WERI-Rb-1 (cell line): ENCODE results near the gene RRBP1.

ENCODE experiments used
- DNase-seq: peaks from one replicate; pipeline ENCODE4 v3.0.0-alpha.2; 2020
- H3K27ac ChIP-seq: fragments of 250-450 bp; sonication (Bioruptor Pico); 2 replicates; pipeline ENCODE4 v1.5.1; 2020; ENCODE audit warnings: mild to moderate bottlenecking, moderate library complexity
- H3K27me3 ChIP-seq: fragments of 250-450 bp; sonication (Bioruptor Pico); 2 replicates; pipeline ENCODE4 v1.5.1; 2021; ENCODE audit warnings: mild to moderate bottlenecking, low read depth, moderate library complexity; ENCODE audit not compliant: insufficient read depth, severe bottlenecking
- H3K36me3 ChIP-seq: fragments of 250-450 bp; sonication (Bioruptor Pico); 2 replicates; pipeline ENCODE4 v1.5.1; 2020; ENCODE audit warnings: mild to moderate bottlenecking, moderate library complexity
- H3K4me3 ChIP-seq: 2 replicates; pipeline ENCODE4 v1.5.1; 2011; ENCODE audit warnings: low read depth, mild to moderate bottlenecking, control low read depth, low read length
- H3K9me3 ChIP-seq: fragments of 250-450 bp; sonication (Bioruptor Pico); 2 replicates; pipeline ENCODE4 v1.5.1; 2021; ENCODE audit warnings: mild to moderate bottlenecking, moderate library complexity; ENCODE audit not compliant: severe bottlenecking
- CTCF ChIP-seq: IDR thresholded peaks from 2 replicates; pipeline ENCODE4 v1.5.1; 2011; ENCODE audit warnings: low read depth, mild to moderate bottlenecking, control low read depth, inconsistent platforms, low read length

The RRBP1 gene

GRCh38 chr20:17637985-17638640 is 43.9 kb downstream of the RRBP1 start:
- Histone ChIP-seq H3K36me3 (peaks cover 6% of the 10 kb centered on the region; the same call in 1 of the 2 replicates), H3K4me3 (no peak overlapping the region), H3K9me3 (no peaks in the 10 kb centered on the region), H3K27me3 (no peaks in the 10 kb centered on the region), H3K27ac (no peak overlapping the region)
- DNase-seq, result no peak
- TF ChIP-seq CTCF, result no peak

GRCh38 chr20:17637413-17637780 is 44.6 kb downstream of the RRBP1 start:
- TF ChIP-seq CTCF, result no peak
- DNase-seq, result no peak
- H3K36me3 ChIP-seq, result peaks cover 6% of the 10 kb centered on the region; the same call in 1 of the 2 replicates
- no peaks in the 10 kb centered on the region for H3K27me3 ChIP-seq
- H3K4me3 ChIP-seq, result no peak overlapping the region
- H3K9me3 ChIP-seq, result no peaks in the 10 kb centered on the region
- H3K27ac ChIP-seq, result no peak overlapping the region

GRCh38 chr20:17636523-17637412 is 45.3 kb downstream of the RRBP1 start:
- Histone ChIP-seq H3K9me3 (no peaks in the 10 kb centered on the region), H3K27me3 (no peaks in the 10 kb centered on the region), H3K27ac (peak overlapping the region; percentile 29; the same call in 1 of the 2 replicates), H3K4me3 (no peak overlapping the region), H3K36me3 (peaks cover 6% of the 10 kb centered on the region; the same call in 1 of the 2 replicates)
- peak; percentile 80 for DNase-seq
- peak; percentile 48; the same call in 1 of the 2 replicates for TF ChIP-seq CTCF

GRCh38 chr20:17635332-17636244 is 46.5 kb downstream of the RRBP1 start:
- no peak for TF ChIP-seq CTCF
- Histone ChIP-seq H3K36me3 (peaks cover 6% of the 10 kb centered on the region), H3K4me3 (no peak overlapping the region), H3K27me3 (no peaks in the 10 kb centered on the region), H3K27ac (peak overlapping the region; percentile 16), H3K9me3 (no peaks in the 10 kb centered on the region)
- DNase-seq, result no peak

- peaks cover 6% of the 10 kb centered on the region for H3K36me3 ChIP-seq
- no peak for DNase-seq
- H3K27ac ChIP-seq, result no peak overlapping the region
- H3K4me3 ChIP-seq, result no peak overlapping the region
- H3K27me3 ChIP-seq, result no peaks in the 10 kb centered on the region
- H3K9me3 ChIP-seq, result no peaks in the 10 kb centered on the region
- no peak for TF ChIP-seq CTCF
These were observed 47.2 kb downstream of the RRBP1 start for GRCh38 chr20:17634661-17635331.
